Measurements from ENCODE around the gene MICU1. TPM values are rescaled to one million over a fixed set of nuclear protein-coding genes. Genes with fewer than 3 reads are reported as not detected.
"Not testable (repeated sequence)": the region's sequence is repeated elsewhere in the genome, so short reads cannot be mapped to it uniquely, and the experiment has no call there.

MICU1 gene
- polyA plus RNA-seq, 1 of the 3 experiments (the other 2 are of a cell fraction) = 24.6 TPM

- H3K27ac ChIP-seq (ENCODE audit: low read depth in 2 of 2, low read length in 1 of 2) = no peak overlapping the region
- no peaks in the 10 kb centered on the region for H4K20me1 ChIP-seq (ENCODE audit: insufficient read depth)
- H3K9ac ChIP-seq = no peak overlapping the region
- H3K27me3 ChIP-seq (ENCODE audit: insufficient read depth) = no peaks in the 10 kb centered on the region
- H3K4me3 ChIP-seq (ENCODE audit: low read depth in 2 of 2, low read length in 1 of 2) = no peak overlapping the region
- no peak overlapping the region for H2AFZ ChIP-seq (ENCODE audit: low read depth)
- no peaks in the 10 kb centered on the region for H3K4me1 ChIP-seq (ENCODE audit: control insufficient read depth in 1 of 2, insufficient read depth in 2 of 2, low read depth in 1 of 2, low read length in 1 of 2)
- TF ChIP-seq RAD21 (IDR thresholded peaks at IDR 0.05; ENCODE audit: low read length) (no peak), FOXM1 (IDR thresholded peaks at IDR 0.05; ENCODE audit: low read depth) (no peak), MEF2A (IDR thresholded peaks at IDR 0.05; ENCODE audit: borderline replicate concordance, low read depth) (no peak), SIN3A (IDR thresholded peaks at IDR 0.05; ENCODE audit: borderline replicate concordance, low read depth, low read length) (no peak), JUND (IDR thresholded peaks at IDR 0.05) (no peak), POLR2AphosphoS5 (IDR thresholded peaks at IDR 0.05; ENCODE audit: low read depth, low read length) (no peak), NFIC (IDR thresholded peaks at IDR 0.05; ENCODE audit: borderline replicate concordance) (no peak), MXI1 (IDR thresholded peaks at IDR 0.05; ENCODE audit: low read depth, low read length) (no peak), FOSL2 (IDR thresholded peaks at IDR 0.05; ENCODE audit: borderline replicate concordance, low read depth) (no peak), TCF12 (IDR thresholded peaks at IDR 0.05) (no peak), USF1 (IDR thresholded peaks at IDR 0.05; ENCODE audit: borderline replicate concordance, low read depth) (no peak)
- CTCF ChIA-PET = no interaction called here
- no peaks in the 10 kb centered on the region for H3K79me2 ChIP-seq (ENCODE audit: insufficient read depth)
- H3F3A ChIP-seq (replicated peaks; ENCODE audit: insufficient read depth) = no peaks in the 10 kb centered on the region
- DNase-seq = no peak
- WGBS (ENCODE audit: low lambda C conversion rate) = 100% methylated on average over 3 of the region's 3 CpGs
- H3K36me3 ChIP-seq (replicated peaks in 1 of 2; ENCODE audit: control insufficient read depth in 1 of 2, insufficient read depth in 2 of 2, low read length in 1 of 2) = no peaks in the 10 kb centered on the region
- no peaks in the 10 kb centered on the region for H3K9me3 ChIP-seq
- H3K4me2 ChIP-seq = no peak overlapping the region
- POLR2A ChIA-PET = no interaction called here
- no peaks in the 10 kb centered on the region for H3K9me2 ChIP-seq
Observed at GRCh38 chr10:72445851-72446250, 180.0 kb downstream of the MICU1 start.

- H3K9ac ChIP-seq; H4K20me1 ChIP-seq (ENCODE audit: insufficient read depth); H3K27ac ChIP-seq (ENCODE audit: low read depth in 2 of 2, low read length in 1 of 2); H3K9me2 ChIP-seq; H3K36me3 ChIP-seq (replicated peaks in 1 of 2; ENCODE audit: control insufficient read depth in 1 of 2, insufficient read depth in 2 of 2, low read length in 1 of 2); DNase-seq; H3K27me3 ChIP-seq (ENCODE audit: insufficient read depth); H3K9me3 ChIP-seq; H2AFZ ChIP-seq (ENCODE audit: low read depth); H3K4me3 ChIP-seq (ENCODE audit: low read depth in 2 of 2, low read length in 1 of 2); CTCF ChIA-PET; H3F3A ChIP-seq (replicated peaks; ENCODE audit: insufficient read depth); POLR2A ChIA-PET; H3K4me2 ChIP-seq; H3K79me2 ChIP-seq (ENCODE audit: insufficient read depth); H3K4me1 ChIP-seq (ENCODE audit: control insufficient read depth in 1 of 2, insufficient read depth in 2 of 2, low read depth in 1 of 2, low read length in 1 of 2): not testable (repeated sequence)
- WGBS (ENCODE audit: low lambda C conversion rate) = 90% methylated on average over 3 of the region's 3 CpGs
Observed at GRCh38 chr10:72442969-72443368, 182.9 kb downstream of the MICU1 start.

- Histone ChIP-seq H3K27ac (ENCODE audit: low read depth in 2 of 2, low read length in 1 of 2) (no peak overlapping the region), H3K9me2 (no peaks in the 10 kb centered on the region), H3K27me3 (ENCODE audit: insufficient read depth) (no peaks in the 10 kb centered on the region), H3K4me1 (ENCODE audit: control insufficient read depth in 1 of 2, insufficient read depth in 2 of 2, low read depth in 1 of 2, low read length in 1 of 2) (no peaks in the 10 kb centered on the region), H3K36me3 (replicated peaks in 1 of 2; ENCODE audit: control insufficient read depth in 1 of 2, insufficient read depth in 2 of 2, low read length in 1 of 2) (no peaks in the 10 kb centered on the region), H3K4me2 (no peak overlapping the region), H3K9me3 (no peaks in the 10 kb centered on the region), H3K79me2 (ENCODE audit: insufficient read depth) (no peaks in the 10 kb centered on the region), H4K20me1 (ENCODE audit: insufficient read depth) (no peaks in the 10 kb centered on the region), H3K4me3 (ENCODE audit: low read depth in 2 of 2, low read length in 1 of 2) (no peak overlapping the region), H3K9ac (no peak overlapping the region), H2AFZ (ENCODE audit: low read depth) (no peak overlapping the region), H3F3A (replicated peaks; ENCODE audit: insufficient read depth) (no peaks in the 10 kb centered on the region)
- ChIA-PET POLR2A (interaction anchor here (0.6 kb wide), 1 partner anchor 69 kb away, joined by 4 read pairs; no protein-coding TSS in a partner anchor), CTCF (interaction anchor here (1.1 kb wide), 1 partner anchor 19 kb away, joined by 3 read pairs; no protein-coding TSS in a partner anchor)
- 96% methylated on average over 10 of the region's 12 CpGs for WGBS (ENCODE audit: low lambda C conversion rate)
- no peak for DNase-seq
- no peak for TF ChIP-seq RAD21 (IDR thresholded peaks at IDR 0.05; ENCODE audit: low read length)
- TF ChIP-seq EZH2phosphoT487 (IDR thresholded peaks at IDR 0.05; ENCODE audit: borderline replicate concordance, low read depth) = no peak
- no peak for TF ChIP-seq MEF2A (IDR thresholded peaks at IDR 0.05; ENCODE audit: borderline replicate concordance, low read depth)
- no peak for TF ChIP-seq FOSL2 (IDR thresholded peaks at IDR 0.05; ENCODE audit: borderline replicate concordance, low read depth)
- TF ChIP-seq MXI1 (IDR thresholded peaks at IDR 0.05; ENCODE audit: low read depth, low read length) = no peak
- no peak for TF ChIP-seq IRF3 (IDR thresholded peaks at IDR 0.05; ENCODE audit: low read depth, low read length)
- TF ChIP-seq EP300 (IDR thresholded peaks at IDR 0.05; ENCODE audit: borderline replicate concordance in 1 of 2, low read depth in 1 of 2, low read length in 1 of 2) = no peak
- no peak for TF ChIP-seq CHD2 (IDR thresholded peaks at IDR 0.05; ENCODE audit: low read length, partially characterized antibody)
- TF ChIP-seq YY1 (IDR thresholded peaks at IDR 0.05; ENCODE audit: low read depth) = no peak
- no peak for TF ChIP-seq MAX (IDR thresholded peaks at IDR 0.05; ENCODE audit: low read depth)
- no peak for TF ChIP-seq SIN3A (IDR thresholded peaks at IDR 0.05; ENCODE audit: borderline replicate concordance, low read depth, low read length)
- no peak for TF ChIP-seq RXRA (IDR thresholded peaks at IDR 0.05; ENCODE audit: borderline replicate concordance, low read depth)
- TF ChIP-seq ELF1 (IDR thresholded peaks at IDR 0.05) = no peak
Observed at GRCh38 chr10:72435570-72435969, 190.3 kb downstream of the MICU1 start.
